ENCODE results near the gene CCSER1.
"Not testable (repeated sequence)": the region's sequence is repeated elsewhere in the genome, so short reads cannot be mapped to it uniquely, and the experiment has no call there.

GRCh38 chr4:91462566-91462965 lies 1335.4 kb downstream of the CCSER1 start:
- not testable (repeated sequence) for TF ChIP-seq EZH2 (IDR thresholded peaks at IDR 0.05; ENCODE audit: borderline replicate concordance, insufficient read depth, low read depth, low read length, poor library complexity, severe bottlenecking); CTCF (IDR thresholded peaks at IDR 0.05)

Measured in B cell (primary cell).